GM23338 (cell line): ENCODE measurements around the gene FBLN2. TPM values are rescaled to one million over a fixed set of nuclear protein-coding genes. Genes with fewer than 3 reads are reported as not detected.

ENCODE experiments used
- ATAC-seq: fragments of 200-7000 bp; cut with Tn5 transposase; 3 replicates; pipeline ENCODE4 v1.9.1; 2020
- DNase-seq: peaks from one replicate; pipeline ENCODE4 v3.0.0-alpha.2; 2015; ENCODE audit warnings: low spot score
- H2AFZ ChIP-seq: fragments of 200-600 bp; sonication (generic); 2 replicates; pipeline ENCODE4 v1.8.0; 2016; ENCODE audit warnings: antibody characterized with exemption, mild to moderate bottlenecking, moderate library complexity
- H3F3A ChIP-seq: fragments of 200-600 bp; sonication (generic); replicated peaks from 2 replicates; pipeline ENCODE4 v1.8.0; 2017; ENCODE audit warnings: antibody characterized with exemption, mixed run types, low read depth
- H3K27ac ChIP-seq: fragments of 200-600 bp; sonication (generic); 2 replicates; pipeline ENCODE4 v1.6.1; 2016; ENCODE audit warnings: low read depth
- H3K27me3 ChIP-seq: fragments of 200-600 bp; sonication (generic); 2 replicates; pipeline ENCODE4 v1.8.0; 2016; ENCODE audit warnings: mild to moderate bottlenecking, mixed run types, moderate library complexity; ENCODE audit not compliant: insufficient read depth
- H3K36me3 ChIP-seq: fragments of 200-600 bp; sonication (generic); 2 replicates; pipeline ENCODE4 v1.8.0; 2016; ENCODE audit warnings: mild to moderate bottlenecking; ENCODE audit not compliant: insufficient read depth
- H3K4me1 ChIP-seq: fragments of 200-600 bp; sonication (generic); 2 replicates; pipeline ENCODE4 v1.8.0; 2016; ENCODE audit warnings: mild to moderate bottlenecking, moderate library complexity; ENCODE audit not compliant: insufficient read depth
- H3K4me2 ChIP-seq: fragments of 200-600 bp; sonication (generic); 2 replicates; pipeline ENCODE4 v1.7.1; 2017; ENCODE audit warnings: mixed run types
- H3K4me3 ChIP-seq: fragments of 200-600 bp; sonication (generic); 2 replicates; pipeline ENCODE4 v1.6.1; 2016; ENCODE audit warnings: mixed run types
- H3K79me2 ChIP-seq: fragments of 200-600 bp; sonication (generic); replicated peaks from 2 replicates; pipeline ENCODE4 v1.8.0; 2017; ENCODE audit warnings: mild to moderate bottlenecking; ENCODE audit not compliant: insufficient read depth
- H3K9me2 ChIP-seq: fragments of 200-600 bp; sonication (generic); 2 replicates; pipeline ENCODE4 v1.8.0; 2017; ENCODE audit not compliant: insufficient read depth
- H4K20me1 ChIP-seq: fragments of 200-600 bp; sonication (generic); replicated peaks from 2 replicates; pipeline ENCODE4 v1.8.0; 2017; ENCODE audit warnings: mild to moderate bottlenecking; ENCODE audit not compliant: insufficient read depth
- H3K27ac Mint-ChIP-seq: 2 replicates; pipeline ENCODE4 v1.8.0; 2020; ENCODE audit warnings: inconsistent platforms, mild to moderate bottlenecking, moderate library complexity, mixed read lengths
- H3K27me3 Mint-ChIP-seq: 3 replicates; pipeline ENCODE4 v1.8.0; 2022; ENCODE audit warnings: low read depth, mild to moderate bottlenecking, moderate library complexity, mixed read lengths, inconsistent platforms; ENCODE audit not compliant: insufficient read depth, poor library complexity
- H3K36me3 Mint-ChIP-seq: 3 replicates; pipeline ENCODE4 v1.8.0; 2021; ENCODE audit warnings: low read depth, mild to moderate bottlenecking, inconsistent platforms, moderate library complexity, mixed read lengths
- H3K4me1 Mint-ChIP-seq: 3 replicates; pipeline ENCODE4 v1.8.0; 2020; ENCODE audit warnings: mild to moderate bottlenecking, inconsistent platforms, mixed read lengths
- H3K4me3 Mint-ChIP-seq: 3 replicates; pipeline ENCODE4 v1.8.0; 2021; ENCODE audit warnings: moderate library complexity, mild to moderate bottlenecking, inconsistent platforms, mixed read lengths
- H3K9me3 Mint-ChIP-seq: 3 replicates; pipeline ENCODE4 v1.8.0; 2020; ENCODE audit warnings: moderate library complexity, mild to moderate bottlenecking, inconsistent platforms, mixed read lengths
- CREB1 ChIP-seq: fragments of 250-450 bp; sonication (Bioruptor Pico); IDR thresholded peaks from 2 replicates; pipeline ENCODE4 v1.5.0; 2020; ENCODE audit warnings: low read depth, mild to moderate bottlenecking, moderate library complexity
- CTCF ChIP-seq, 2 experiments: fragments of 200-600 bp in 1 of 2; sonication (generic) in 1 of 2; conservative IDR thresholded peaks; 2 replicates each; pipeline versions ENCODE4 v1.5.1 to v1.6.1; 2016 to 2017; ENCODE audit warnings: antibody characterized with exemption in 2 of 2, low read depth in 2 of 2, mild to moderate bottlenecking in 2 of 2, moderate library complexity in 1 of 2
- EZH2 ChIP-seq: fragments of 200-600 bp; sonication (generic); IDR thresholded peaks from one replicate; pipeline ENCODE4 v1.8.0; 2017; ENCODE audit warnings: antibody characterized with exemption, mild to moderate bottlenecking, low read depth; ENCODE audit not compliant: unreplicated experiment
- EZH2phosphoT487 ChIP-seq: fragments of 200-600 bp; sonication (generic); IDR thresholded peaks from one replicate; pipeline ENCODE4 v1.8.1; 2018; ENCODE audit warnings: antibody characterized with exemption; ENCODE audit not compliant: unreplicated experiment
- JUNB ChIP-seq: IDR thresholded peaks from one replicate; pipeline ENCODE4 v1.6.1; 2016; ENCODE audit warnings: antibody characterized with exemption; ENCODE audit not compliant: unreplicated experiment
- NANOG ChIP-seq: IDR thresholded peaks from 2 replicates; pipeline ENCODE4 v1.6.1; 2016; ENCODE audit warnings: antibody characterized with exemption, borderline replicate concordance
- POLR2AphosphoS5 ChIP-seq: IDR thresholded peaks from 2 replicates; pipeline ENCODE4 v1.6.1; 2016; ENCODE audit warnings: antibody characterized with exemption, low read depth
- REST ChIP-seq: IDR thresholded peaks from one replicate; pipeline ENCODE4 v1.6.1; 2018; ENCODE audit warnings: antibody characterized with exemption; ENCODE audit not compliant: unreplicated experiment
- STAT1 ChIP-seq: IDR thresholded peaks from one replicate; pipeline ENCODE4 v1.6.1; 2016; ENCODE audit warnings: antibody characterized with exemption; ENCODE audit not compliant: unreplicated experiment
- ZNF114 ChIP-seq: fragments of 250-450 bp; sonication (Bioruptor Pico); IDR thresholded peaks from 2 replicates; pipeline ENCODE4 v1.5.0; 2020; ENCODE audit warnings: mild to moderate bottlenecking, moderate library complexity
- ZNF331 ChIP-seq: fragments of 250-450 bp; sonication (Bioruptor Pico); IDR thresholded peaks from 2 replicates; pipeline ENCODE4 v1.5.0; 2020; ENCODE audit warnings: low read depth, mild to moderate bottlenecking, moderate library complexity
- ZNF462 ChIP-seq: fragments of 250-450 bp; sonication (Bioruptor Pico); IDR thresholded peaks from 2 replicates; pipeline ENCODE4 v1.5.0; 2020; ENCODE audit warnings: mild to moderate bottlenecking, moderate library complexity
- polyA plus RNA-seq: library from polyadenylated mRNA; unstranded; fragments of >200 nt; fragmentation: Nextera tagmentation; extraction: Ambion mirVana; gene quantifications from 2 replicates; pipeline ENCODE4 v1.2.1, GENCODE V29; 2016
- total RNA-seq: library from RNA; depleted of rRNA; stranded (reverse); fragments of >200 nt; shearing (Covaris generic); gene quantifications from 2 replicates; pipeline ENCODE4 v1.2.3, GENCODE V29; 2014
- TF ChIP-seq, protein P1 (sequence below): IDR thresholded peaks from 2 replicates; pipeline ENCODE4 v1.6.1; 2016; ENCODE audit warnings: antibody characterized with exemption

FBLN2 gene
- total and polyA plus RNA-seq, 2 experiments from 2014 or later, result 18.8 to 26.8 TPM

- Histone ChIP-seq H3K27me3 (no peaks in the 10 kb centered on the region), H4K20me1 (no peaks in the 10 kb centered on the region), H3K4me3 (no peak overlapping the region), H3K4me1 (no peaks in the 10 kb centered on the region), H3K27ac (no peak overlapping the region), H2AFZ (no peak overlapping the region), H3K4me2 (no peak overlapping the region), H3K79me2 (no peaks in the 10 kb centered on the region), H3K9me2 (no peaks in the 10 kb centered on the region), H3F3A (no peaks in the 10 kb centered on the region), H3K36me3 (no peaks in the 10 kb centered on the region)
- peaks cover 15% of the 10 kb centered on the region for H3K4me1 Mint-ChIP-seq
- no peak for ATAC-seq
- H3K4me3 Mint-ChIP-seq, result no peak overlapping the region
- no peak overlapping the region for H3K27ac Mint-ChIP-seq
- H3K36me3 Mint-ChIP-seq, result no peaks in the 10 kb centered on the region
- TF ChIP-seq REST, result no peak
- TF ChIP-seq POLR2AphosphoS5, result no peak
- TF ChIP-seq EZH2, result no peak
- no peak for TF ChIP-seq ZNF114 (CRISPR knock-in tag)
- TF ChIP-seq JUNB, result no peak
- no peak for TF ChIP-seq NANOG
- no peak for TF ChIP-seq EZH2phosphoT487
- TF ChIP-seq ZNF331 (CRISPR knock-in tag), result no peak
- no peak for TF ChIP-seq CREB1
- TF ChIP-seq, protein P1, sequence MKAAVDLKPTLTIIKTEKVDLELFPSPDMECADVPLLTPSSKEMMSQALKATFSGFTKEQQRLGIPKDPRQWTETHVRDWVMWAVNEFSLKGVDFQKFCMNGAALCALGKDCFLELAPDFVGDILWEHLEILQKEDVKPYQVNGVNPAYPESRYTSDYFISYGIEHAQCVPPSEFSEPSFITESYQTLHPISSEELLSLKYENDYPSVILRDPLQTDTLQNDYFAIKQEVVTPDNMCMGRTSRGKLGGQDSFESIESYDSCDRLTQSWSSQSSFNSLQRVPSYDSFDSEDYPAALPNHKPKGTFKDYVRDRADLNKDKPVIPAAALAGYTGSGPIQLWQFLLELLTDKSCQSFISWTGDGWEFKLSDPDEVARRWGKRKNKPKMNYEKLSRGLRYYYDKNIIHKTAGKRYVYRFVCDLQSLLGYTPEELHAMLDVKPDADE, result no peak
- no peak for TF ChIP-seq CTCF (conservative IDR thresholded peaks at IDR 0.05; ENCODE audit: low read depth in 2 of 2)
- no peak for TF ChIP-seq ZNF462 (CRISPR knock-in tag)
- TF ChIP-seq STAT1, result no peak
- DNase-seq, result no peak
- H3K27me3 Mint-ChIP-seq, result peaks cover 11% of the 10 kb centered on the region
- no peaks in the 10 kb centered on the region for H3K9me3 Mint-ChIP-seq
These were observed 17.5 kb downstream of the FBLN2 start for GRCh38 chr3:13566453-13566748.
